HFF-Myc (cell line): ENCODE data around the gene GNPAT.

ENCODE experiments used
- DNase-seq: peaks from one replicate; pipeline ENCODE4 v3.0.0-alpha.2; 2011; ENCODE audit warnings: low read depth; ENCODE audit errors: extremely low read depth
- H3K4me3 ChIP-seq: replicated peaks from 2 replicates; pipeline ENCODE4 v1.5.1; 2011; ENCODE audit warnings: low read depth, mild to moderate bottlenecking, control low read depth, low read length
- TF ChIP-seq, protein P1 (sequence below): IDR thresholded peaks from 2 replicates; pipeline ENCODE4 v1.5.1; 2012; ENCODE audit warnings: mild to moderate bottlenecking, low read depth, low read length, control low read depth; ENCODE audit errors: missing control alignments

The GNPAT gene

GRCh38 chr1:231272173-231272572 is 31.2 kb downstream of the GNPAT start:
- TF ChIP-seq, protein P1, sequence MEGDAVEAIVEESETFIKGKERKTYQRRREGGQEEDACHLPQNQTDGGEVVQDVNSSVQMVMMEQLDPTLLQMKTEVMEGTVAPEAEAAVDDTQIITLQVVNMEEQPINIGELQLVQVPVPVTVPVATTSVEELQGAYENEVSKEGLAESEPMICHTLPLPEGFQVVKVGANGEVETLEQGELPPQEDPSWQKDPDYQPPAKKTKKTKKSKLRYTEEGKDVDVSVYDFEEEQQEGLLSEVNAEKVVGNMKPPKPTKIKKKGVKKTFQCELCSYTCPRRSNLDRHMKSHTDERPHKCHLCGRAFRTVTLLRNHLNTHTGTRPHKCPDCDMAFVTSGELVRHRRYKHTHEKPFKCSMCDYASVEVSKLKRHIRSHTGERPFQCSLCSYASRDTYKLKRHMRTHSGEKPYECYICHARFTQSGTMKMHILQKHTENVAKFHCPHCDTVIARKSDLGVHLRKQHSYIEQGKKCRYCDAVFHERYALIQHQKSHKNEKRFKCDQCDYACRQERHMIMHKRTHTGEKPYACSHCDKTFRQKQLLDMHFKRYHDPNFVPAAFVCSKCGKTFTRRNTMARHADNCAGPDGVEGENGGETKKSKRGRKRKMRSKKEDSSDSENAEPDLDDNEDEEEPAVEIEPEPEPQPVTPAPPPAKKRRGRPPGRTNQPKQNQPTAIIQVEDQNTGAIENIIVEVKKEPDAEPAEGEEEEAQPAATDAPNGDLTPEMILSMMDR = no peak
- no peak for DNase-seq
- no peak overlapping the region for H3K4me3 ChIP-seq

DNA sequence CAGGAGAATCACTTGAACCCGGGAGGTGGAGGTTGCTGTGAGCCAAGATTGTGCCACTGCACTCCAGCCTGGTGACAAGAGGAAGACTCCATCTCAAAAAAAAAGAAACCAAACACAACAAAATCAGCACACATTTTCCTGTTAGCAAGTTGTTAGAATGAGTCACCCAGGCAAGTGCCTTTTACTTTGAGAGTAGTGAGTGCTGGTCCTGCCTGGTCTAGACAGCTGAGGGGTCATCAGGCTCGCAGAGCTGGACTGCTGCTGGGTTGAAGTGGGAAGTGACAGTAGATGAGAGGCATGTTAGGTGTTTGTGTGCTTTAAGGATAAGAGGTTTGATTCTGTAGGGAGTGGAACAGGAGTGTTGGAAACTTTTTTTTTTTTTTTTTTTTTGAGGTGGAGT is 31.9 kb downstream of the GNPAT start:
- TF ChIP-seq, protein P1 = no peak
- DNase-seq = no peak
- H3K4me3 ChIP-seq = no peak overlapping the region

- DNase-seq = no peak
- TF ChIP-seq, protein P1 = no peak
- no peak overlapping the region for H3K4me3 ChIP-seq
Measured at GRCh38 chr1:231274119-231274825, 33.3 kb downstream of the GNPAT start.

DNA sequence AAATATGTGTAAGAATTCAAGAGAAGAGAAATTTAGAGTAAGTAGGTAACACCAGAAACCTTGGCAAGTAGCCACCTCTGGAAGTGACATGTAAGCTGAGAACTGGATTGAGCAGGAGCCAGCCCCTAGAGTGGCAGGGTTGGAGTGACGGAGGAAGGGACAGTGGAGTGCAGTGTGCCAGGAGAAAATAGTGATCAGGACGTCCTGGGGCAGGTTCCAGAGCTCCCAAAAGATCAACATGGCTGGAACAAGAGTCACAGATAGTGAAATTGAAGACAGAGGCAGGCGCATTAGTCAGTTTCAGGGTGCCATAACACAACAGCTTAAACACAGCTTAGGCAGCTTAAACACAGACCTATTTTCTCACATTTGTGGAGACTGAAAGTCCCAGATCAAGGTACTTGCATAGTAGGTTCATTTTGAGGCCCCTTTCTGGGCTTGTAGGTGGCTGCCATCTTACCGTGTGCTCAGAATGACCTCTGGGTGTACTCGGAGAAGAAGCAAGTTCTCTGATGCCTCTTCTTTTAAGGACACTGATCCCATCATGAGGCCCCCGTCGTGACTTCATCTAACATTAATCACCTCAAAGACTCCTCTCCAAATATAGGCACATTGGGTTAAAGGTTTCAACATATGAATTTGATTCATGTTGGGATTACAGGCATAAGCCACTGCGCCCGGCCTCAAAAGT is 37.2 kb downstream of the GNPAT start:
- TF ChIP-seq, protein P1 = no peak

DNA sequence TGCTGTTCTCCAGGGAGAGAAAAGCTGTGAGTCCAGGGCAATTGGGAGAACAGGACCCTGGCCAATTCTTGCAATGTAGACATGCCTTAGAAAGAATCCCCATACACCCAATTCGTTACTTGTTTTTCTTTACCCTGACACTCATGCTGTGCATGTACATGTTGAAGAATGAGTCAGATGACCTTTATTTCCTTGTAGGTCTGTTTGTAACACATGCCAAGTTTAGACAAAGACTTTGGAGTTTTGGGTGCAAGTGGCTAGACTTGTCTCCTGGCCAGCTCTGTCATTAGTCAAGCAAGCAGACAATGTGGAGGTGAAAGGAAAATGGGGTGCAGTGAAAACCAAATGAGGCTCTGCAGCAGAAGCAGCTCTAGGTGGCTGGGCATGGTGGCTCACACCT is 38.1 kb downstream of the GNPAT start:
- DNase-seq = no peak
- TF ChIP-seq, protein P1 = no peak
- H3K4me3 ChIP-seq = no peak overlapping the region

More for the DNA sequence above, 37.2 kb downstream of the GNPAT start:
- DNase-seq = no peak
- no peak overlapping the region for H3K4me3 ChIP-seq

DNA sequence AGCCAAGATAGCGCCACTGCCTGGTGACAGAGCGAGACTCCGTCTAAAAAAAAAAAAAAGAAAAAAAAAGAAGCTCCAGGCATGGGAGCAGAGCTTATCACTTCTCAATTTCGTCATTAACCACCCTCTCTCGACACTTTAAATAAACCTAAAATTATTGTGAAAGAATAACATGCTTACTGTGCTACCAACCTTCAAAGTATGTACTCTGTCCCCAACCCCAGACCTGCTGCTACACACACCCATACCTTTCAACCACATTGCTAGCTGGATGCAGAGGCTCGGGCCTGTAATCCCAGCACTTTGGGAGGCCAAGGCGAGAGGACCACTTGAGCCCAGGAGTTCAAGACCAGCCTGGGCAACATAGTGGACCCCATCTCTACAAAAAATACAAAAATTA is 38.7 kb downstream of the GNPAT start:
- TF ChIP-seq, protein P1 = no peak
- DNase-seq = no peak
- no peak overlapping the region for H3K4me3 ChIP-seq

GRCh38 chr1:231284441-231284840 is 43.4 kb downstream of the GNPAT start:
- H3K4me3 ChIP-seq = no peak overlapping the region
- TF ChIP-seq, protein P1 = no peak
- DNase-seq = no peak
